Heart left ventricle (tissue), 13 donors: Measurements from ENCODE around the gene ZDHHC14.

ENCODE experiments used
- CTCF ChIP-seq, 12 donors: fragments of 200-600 bp; sonication (generic) in 4 of 12; IDR thresholded peaks; one replicate each; pipeline versions ENCODE4 v1.5.0 to v1.8.0; 2018 to 2022; ENCODE audit warnings: antibody characterized with exemption in 12 of 12, mild to moderate bottlenecking in 5 of 12
- POLR2A ChIP-seq, 2 donors: fragments of 450-650 bp; IDR thresholded peaks; one replicate each; pipeline ENCODE4 v1.6.1; 2017; ENCODE audit warnings: antibody characterized with exemption in 2 of 2, mild to moderate bottlenecking in 2 of 2, moderate library complexity in 2 of 2
- donor health status: ischemic (EF 13 %, LVEDD 7.1; RV severe dilation, severe dysfunction).
- donor health status: DM: no; HTN: yes; CAD: no.
- donor health status: DM: no; HTN: no; CAD: no.
- donor health status: ischemic (EF 25% LVEDD 6.9; RV normal size, moderate dysfunction).
- donor health status: ischemic (EF 25% LVEDD 5.7; RV mildly dilated, moderate dysfunction).
- donor health status: ischemic (EF 35%, LVEDD 5.7; RV mildly dilated, moderate dysfunction).
- donor health status: nonischemic (EF 11% LVEDD 7.7; RV severe dilation, severe dysfunction).
- donor health status: DM: yes; HTN: yes; CAD: no.
- donor health status: PGD.
- donor health status: ischemic (EF 29% LVEDD 5.4; RV normal size, mild dysfunction).
- donor health status: nonischemic (EF 23%, LVEDD 6.1; RV moderate dilation, normal function).

GRCh38 chr6:157679605-157680580, 298.9 kb downstream of the ZDHHC14 start:
- TF ChIP-seq POLR2A (IDR thresholded peaks at IDR 0.05) (no peak), CTCF (IDR thresholded peaks at IDR 0.05) (no peak)
